Right cardiac atrium (tissue), 5 donors: ENCODE results near the gene UBE3A. TPM values are rescaled to one million over a fixed set of nuclear protein-coding genes. Genes with fewer than 3 reads are reported as not detected.

Experiments used
- ATAC-seq, 2 donors: fragments of 200-7000 bp; cut with Tn5 transposase; one replicate each; pipeline versions ENCODE4 v1.8.0 to v1.9.1; 2020; ENCODE audit warnings: moderate library complexity in 2 of 2, mild to moderate bottlenecking in 1 of 2
- DNase-seq, 3 donors: peaks; one replicate each; pipeline ENCODE4 v3.0.0-alpha.2; 2020
- H3K27ac ChIP-seq: one replicate; pipeline ENCODE4 v1.5.1; 2013; ENCODE audit warnings: mild to moderate bottlenecking, low read length, control low read depth, moderate library complexity
- H3K27me3 ChIP-seq: one replicate; pipeline ENCODE4 v1.6.1; 2013; ENCODE audit not compliant: control insufficient read depth, insufficient read depth
- H3K4me1 ChIP-seq: one replicate; pipeline ENCODE4 v1.6.1; 2013; ENCODE audit warnings: low read length; ENCODE audit not compliant: control insufficient read depth, insufficient read depth
- H3K4me3 ChIP-seq: one replicate; pipeline ENCODE4 v1.5.1; 2013; ENCODE audit warnings: low read length, control low read depth
- H3K9me3 ChIP-seq: one replicate; pipeline ENCODE4 v1.6.1; 2013; ENCODE audit warnings: low read length; ENCODE audit not compliant: control insufficient read depth
- WGBS: extraction: QIAGEN DNeasy Blood & Tissue Kit; methylation state at CpG from one replicate; pipeline ENCODE4 v1.1.7; 2013; 5-methylcytosine and 5-hydroxymethylcytosine counted together
- intact Hi-C, 4 donors: fragments of 100-400 bp; cut with DNase I; formaldehyde crosslinking; loops; one replicate each; pipeline versions ENCODE4 v1.11.0 to v1.14.0; 2022 to 2023
- polyA plus RNA-seq: library from polyadenylated mRNA; stranded (reverse); fragments of 200-250 nt; gene quantifications from one replicate; pipeline ENCODE4 v1.2.3, GENCODE V29; 2013
- total RNA-seq, 4 donors: library from RNA; stranded (reverse); fragmentation: NEBNext Ultra II Directional; extraction: Animal tissue kit (Norgen Biotek cat#: 25700); gene quantifications; one replicate each; pipeline ENCODE4 v1.2.1, GENCODE V29; 2021
- donor health status: healthy with polysubstance abuse.
- donor health status: DM: no; HTN: yes; CAD: no.
- donor health status: DM: no; HTN: no; CAD: no.
- donor health status: DM: no; HTN: yes; CAD: no; lungs with severe emphysema.
- donor health status: DM: yes; HTN: yes; CAD: no.

Gene UBE3A
- total and polyA plus RNA-seq, 5 donors = 30.7 to 119 (median 106) TPM

- Histone ChIP-seq H3K4me3 (peak overlapping the region; percentile 83), H3K27ac (peak overlapping the region; percentile 86), H3K9me3 (no peaks in the 10 kb centered on the region), H3K4me1 (no peaks in the 10 kb centered on the region), H3K27me3 (no peaks in the 10 kb centered on the region)
- ATAC-seq = peak in 1 of 2 donors; percentile 9
- WGBS = 5% methylated on average over 14 of the region's 14 CpGs
- intact Hi-C loops = loop anchor here in 2 of 4 donors (10.0 kb wide), 2 partner anchors 95 to 105 kb away; no protein-coding TSS in a partner anchor
- no peak for DNase-seq
Observed at GRCh38 chr15:25439369-25439836, 579 bp upstream of the UBE3A start.

DNA sequence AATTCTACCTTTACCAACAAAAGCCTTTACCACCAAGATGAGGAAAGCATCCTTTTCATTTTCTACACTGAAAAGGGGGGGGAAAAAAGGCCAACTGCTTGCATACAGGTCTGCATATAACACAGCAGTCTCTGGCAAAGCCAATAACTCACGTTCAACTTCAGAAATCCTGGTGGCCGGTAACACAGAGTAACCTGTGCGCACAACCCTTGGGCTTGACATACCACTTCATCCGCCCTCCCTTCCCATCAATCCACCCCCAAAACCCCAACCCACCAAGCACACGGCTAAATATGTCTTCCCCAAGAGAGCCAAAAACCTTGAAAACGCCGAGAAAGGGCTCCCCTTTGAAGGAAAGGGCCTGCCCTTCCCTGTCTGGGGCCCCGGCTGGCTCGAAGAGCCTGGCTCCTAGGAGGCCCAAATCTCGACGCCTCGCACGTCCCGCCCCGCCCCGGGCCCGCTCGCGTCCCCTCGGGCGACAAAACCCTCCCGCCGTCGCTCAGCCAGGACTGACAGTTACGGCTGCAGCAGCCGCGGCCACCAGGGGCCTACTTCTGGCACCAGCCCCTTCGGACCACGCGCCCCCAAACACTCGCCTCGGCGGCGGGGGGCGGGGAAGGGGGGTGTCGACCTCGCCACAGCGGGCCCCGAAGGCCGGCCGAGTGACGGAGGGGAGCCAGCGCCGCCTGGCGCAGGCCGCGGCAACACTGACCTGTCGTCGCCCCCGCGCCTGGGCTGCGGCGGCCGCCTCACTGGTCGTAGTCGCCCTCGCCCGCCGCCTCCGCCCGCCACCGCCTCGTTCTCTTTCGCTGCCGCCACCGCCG is 835 bp downstream of the UBE3A start:
- WGBS = under 1% methylated on average over 67 of the region's 67 CpGs
- DNase-seq (peak; percentile 65 to 86 (median 85)), ATAC-seq (peak; percentile 80 to 84)
- intact Hi-C loops = loop anchor here in 2 of 4 donors (10.0 kb wide), 2 partner anchors 93 to 103 kb away; no protein-coding TSS in a partner anchor
- no peaks in the 10 kb centered on the region for H3K4me1 ChIP-seq
- H3K27me3 ChIP-seq = no peaks in the 10 kb centered on the region
- H3K27ac ChIP-seq = peak overlapping the region; percentile 70
- no peaks in the 10 kb centered on the region for H3K9me3 ChIP-seq
- H3K4me3 ChIP-seq = peak overlapping the region; percentile 83

GRCh38 chr15:25436707-25437106 is 2.1 kb downstream of the UBE3A start:
- DNase-seq = no peak
- no peaks in the 10 kb centered on the region for H3K27me3 ChIP-seq
- ATAC-seq = no peak
- H3K9me3 ChIP-seq = no peaks in the 10 kb centered on the region
- no peak overlapping the region for H3K27ac ChIP-seq
- intact Hi-C loops = loop anchor here in 2 of 4 donors (10.0 kb wide), 2 partner anchors 92 to 102 kb away; no protein-coding TSS in a partner anchor
- no peak overlapping the region for H3K4me3 ChIP-seq
- no peaks in the 10 kb centered on the region for H3K4me1 ChIP-seq

DNA sequence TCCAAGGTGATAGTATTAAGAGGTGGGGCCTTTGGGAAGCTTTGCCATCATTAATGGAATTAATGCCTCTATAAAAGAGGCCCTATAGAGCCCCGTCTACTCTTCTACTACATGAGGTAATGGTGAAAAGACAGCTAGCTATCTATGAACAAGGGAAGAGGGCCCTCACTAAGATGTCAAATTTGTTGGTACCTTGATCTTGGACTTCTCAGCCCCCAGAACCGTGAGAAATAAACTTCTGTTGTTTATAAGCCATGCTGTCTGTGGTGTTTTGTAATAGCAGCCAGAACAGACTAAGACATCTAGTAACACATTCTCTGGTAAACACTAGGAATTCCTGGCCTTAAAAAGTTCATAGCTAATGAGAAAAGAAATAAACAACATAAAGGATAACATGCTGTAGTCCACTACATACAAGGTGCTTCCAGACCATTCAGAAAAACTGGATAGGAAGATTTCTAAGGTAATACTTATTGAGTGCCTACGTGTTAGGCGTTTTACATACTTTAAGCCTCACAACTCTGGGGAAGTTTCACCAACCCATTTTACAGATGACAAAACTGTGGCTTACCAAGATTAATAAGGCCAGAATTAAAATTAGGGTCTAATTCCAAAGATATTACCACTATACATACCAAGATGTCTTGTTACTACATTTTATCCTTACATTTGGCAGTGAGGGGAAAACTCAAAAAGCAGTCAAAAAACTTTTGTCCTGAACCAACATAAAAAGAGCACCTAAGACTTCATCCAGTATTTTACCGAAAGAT is 3.2 kb downstream of the UBE3A start:
- WGBS = 91% methylated on average over 5 of the region's 5 CpGs
- Histone ChIP-seq H3K4me1 (peaks cover 1% of the 10 kb centered on the region), H3K27ac (no peak overlapping the region), H3K9me3 (no peaks in the 10 kb centered on the region), H3K4me3 (no peak overlapping the region), H3K27me3 (no peaks in the 10 kb centered on the region)
- DNase-seq (no peak), ATAC-seq (no peak)
- intact Hi-C loops = loop anchor here in 2 of 4 donors (10.0 kb wide), 2 partner anchors 91 to 101 kb away; no protein-coding TSS in a partner anchor

DNA sequence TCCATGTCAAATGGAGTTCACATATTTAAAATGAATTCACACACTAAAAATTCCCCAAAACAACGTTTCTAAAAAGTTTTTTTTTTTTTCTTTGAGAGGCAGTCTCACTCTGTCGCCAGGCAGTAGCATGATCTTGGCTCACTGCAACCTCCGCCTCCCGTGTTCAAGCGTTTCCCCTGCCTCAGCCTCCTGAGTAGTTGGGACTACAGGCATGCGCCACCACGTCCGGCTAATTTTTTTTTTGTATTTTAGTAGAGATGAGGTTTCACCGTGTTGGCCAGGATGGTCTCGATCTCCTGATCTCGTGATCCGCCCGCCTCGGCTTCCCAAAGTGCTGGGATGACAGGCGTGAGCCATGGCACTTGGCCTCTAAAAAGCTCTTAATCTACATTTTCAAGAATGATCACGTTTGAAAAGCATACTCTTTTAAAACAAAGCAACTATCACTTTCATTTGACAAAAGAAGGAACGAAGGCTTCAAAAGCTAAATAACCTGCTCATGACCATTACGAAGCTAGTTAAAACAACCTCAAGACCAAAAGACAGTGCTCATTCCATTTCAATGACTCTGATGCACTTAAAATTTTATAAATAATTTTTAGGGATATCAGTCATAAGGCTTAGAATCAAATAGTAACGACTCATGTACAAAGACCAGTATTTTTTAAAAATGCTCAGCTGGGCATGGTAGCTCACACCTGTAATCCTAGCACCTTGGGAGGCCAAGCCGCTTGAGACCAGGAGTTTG is 5.5 kb downstream of the UBE3A start:
- H3K4me1 ChIP-seq = peaks cover 3% of the 10 kb centered on the region
- peak in 1 of 3 donors; percentile 25 for DNase-seq
- intact Hi-C loops = loop anchor here in 2 of 4 donors (10.0 kb wide), 2 partner anchors 88 to 98 kb away; no protein-coding TSS in a partner anchor
- 79% methylated on average over 20 of the region's 20 CpGs for WGBS
- H3K4me3 ChIP-seq = no peak overlapping the region
- ATAC-seq = no peak
- H3K9me3 ChIP-seq = no peaks in the 10 kb centered on the region
- H3K27ac ChIP-seq = no peak overlapping the region
- H3K27me3 ChIP-seq = no peaks in the 10 kb centered on the region

GRCh38 chr15:25431836-25432561 is 6.8 kb downstream of the UBE3A start:
- no peak for ATAC-seq
- H3K27me3 ChIP-seq = no peaks in the 10 kb centered on the region
- H3K27ac ChIP-seq = no peak overlapping the region
- 58% methylated on average over 3 of the region's 3 CpGs for WGBS
- peaks cover 4% of the 10 kb centered on the region for H3K4me1 ChIP-seq
- DNase-seq = no peak
- intact Hi-C loops = loop anchor here in 2 of 4 donors (10.0 kb wide), 2 partner anchors 87 to 97 kb away; no protein-coding TSS in a partner anchor
- H3K9me3 ChIP-seq = no peaks in the 10 kb centered on the region
- H3K4me3 ChIP-seq = no peak overlapping the region

DNA sequence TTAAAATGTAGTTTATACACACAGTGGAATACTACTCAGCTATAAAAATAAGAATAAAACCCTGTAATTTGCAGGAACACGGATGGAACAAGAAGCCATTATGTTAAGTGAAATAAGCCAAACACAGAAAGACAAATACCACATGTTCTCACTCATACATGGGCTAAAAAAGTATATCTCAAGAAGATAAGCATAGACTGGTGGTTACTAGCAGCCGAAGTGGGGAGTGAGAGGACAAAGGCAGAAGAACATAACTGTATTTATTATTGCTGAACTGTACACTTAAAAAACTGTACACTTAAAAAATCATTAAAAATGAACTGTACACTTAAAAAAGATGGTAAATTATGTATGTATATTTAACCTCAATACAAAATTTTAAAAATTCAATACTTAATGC is 11.0 kb downstream of the UBE3A start:
- Histone ChIP-seq H3K4me1 (peaks cover 6% of the 10 kb centered on the region), H3K9me3 (no peaks in the 10 kb centered on the region), H3K4me3 (no peak overlapping the region), H3K27ac (no peak overlapping the region), H3K27me3 (no peaks in the 10 kb centered on the region)
- WGBS = 43% methylated on average over 2 of the region's 2 CpGs
- DNase-seq (no peak), ATAC-seq (no peak)
- intact Hi-C loops = no loop called here

- DNase-seq (no peak), ATAC-seq (no peak)
- Histone ChIP-seq H3K4me1 (peaks cover 6% of the 10 kb centered on the region), H3K4me3 (no peak overlapping the region), H3K9me3 (no peaks in the 10 kb centered on the region), H3K27ac (no peak overlapping the region), H3K27me3 (no peaks in the 10 kb centered on the region)
- intact Hi-C loops = no loop called here
- WGBS = 25% methylated on average over 3 of the region's 3 CpGs
Observed at GRCh38 chr15:25426896-25427610, 11.8 kb downstream of the UBE3A start.

GRCh38 chr15:25424073-25424472 is 14.8 kb downstream of the UBE3A start:
- Histone ChIP-seq H3K4me3 (no peak overlapping the region), H3K4me1 (peaks cover 4% of the 10 kb centered on the region), H3K9me3 (no peaks in the 10 kb centered on the region), H3K27me3 (no peaks in the 10 kb centered on the region), H3K27ac (no peak overlapping the region)
- 92% methylated on average over 1 of the region's 1 CpG for WGBS
- no peak for DNase-seq
- no peak for ATAC-seq
- intact Hi-C loops = no loop called here
